Neural cell (in vitro differentiated cells): Measurements from ENCODE around the gene ROPN1. TPM values are rescaled to one million over a fixed set of nuclear protein-coding genes. Genes with fewer than 3 reads are reported as not detected.
"Not testable (repeated sequence)": the region's sequence is repeated elsewhere in the genome, so short reads cannot be mapped to it uniquely, and the experiment has no call there.

Experiments
- H2AFZ ChIP-seq: fragments of 200-600, 300-800 bp; sonication (generic), shearing (Covaris generic); 2 replicates; pipeline ENCODE4 v1.6.0; 2014; ENCODE audit warnings: low read depth, mild to moderate bottlenecking, antibody characterized with exemption, low read length, moderate library complexity
- H3F3A ChIP-seq: fragments of 200-600 bp; shearing (Covaris generic); 2 replicates; pipeline ENCODE4 v1.6.1; 2016; ENCODE audit warnings: mild to moderate bottlenecking, moderate library complexity, mixed read lengths, antibody characterized with exemption, low read length; ENCODE audit not compliant: insufficient read depth, poor library complexity, severe bottlenecking
- H3K27ac ChIP-seq: fragments of 200-600, 300-800 bp; sonication (generic), shearing (Covaris generic); 2 replicates; pipeline ENCODE4 v1.5.1; 2014; ENCODE audit warnings: mild to moderate bottlenecking, low read length, moderate library complexity
- H3K27me3 ChIP-seq: fragments of 300-800, 200-600 bp; sonication (generic), shearing (Covaris generic); 2 replicates; pipeline ENCODE4 v1.6.0; 2014; ENCODE audit warnings: mild to moderate bottlenecking, low read depth, low read length, moderate library complexity; ENCODE audit not compliant: insufficient read depth
- H3K36me3 ChIP-seq: fragments of 300-800, 200-600 bp; sonication (generic), shearing (Covaris generic); 2 replicates; pipeline ENCODE4 v1.5.1; 2014; ENCODE audit warnings: mild to moderate bottlenecking, antibody characterized with exemption, low read length, moderate library complexity; ENCODE audit not compliant: insufficient read depth
- H3K4me2 ChIP-seq: fragments of 300-800, 200-600 bp; sonication (generic), shearing (Covaris generic); 2 replicates; pipeline ENCODE4 v1.6.0; 2014; ENCODE audit warnings: mild to moderate bottlenecking, low read length
- H3K4me3 ChIP-seq: fragments of 300-800, 200-600 bp; sonication (generic), shearing (Covaris generic); 2 replicates; pipeline ENCODE4 v1.5.1; 2014; ENCODE audit warnings: mild to moderate bottlenecking, low read length, moderate library complexity
- H3K79me2 ChIP-seq: fragments of 200-600 bp; shearing (Covaris generic); replicated peaks from 2 replicates; pipeline ENCODE4 v1.6.0; 2014; ENCODE audit warnings: mild to moderate bottlenecking, low read length, moderate library complexity; ENCODE audit not compliant: insufficient read depth
- H3K9ac ChIP-seq: fragments of 300-800, 200-600 bp; sonication (generic), shearing (Covaris generic); 2 replicates; pipeline ENCODE4 v1.6.1; 2016; ENCODE audit warnings: mild to moderate bottlenecking, low read length, mixed read lengths
- H3K9me2 ChIP-seq: fragments of 200-600 bp; shearing (Covaris generic); 2 replicates; pipeline ENCODE4 v1.6.1; 2016; ENCODE audit warnings: mild to moderate bottlenecking, low read length, mixed read lengths; ENCODE audit not compliant: insufficient read depth
- H3K9me3 ChIP-seq: fragments of 200-600, 300-800 bp; sonication (generic), shearing (Covaris generic); 2 replicates; pipeline ENCODE4 v1.6.1; 2016; ENCODE audit warnings: mild to moderate bottlenecking, mixed run types, low read length, moderate library complexity, mixed read lengths
- H4K20me1 ChIP-seq: fragments of 200-600 bp; shearing (Covaris generic); 2 replicates; pipeline ENCODE4 v1.6.1; 2016; ENCODE audit warnings: mild to moderate bottlenecking, mixed run types; ENCODE audit not compliant: insufficient read depth
- EP300 ChIP-seq: fragments of 450-650 bp; conservative IDR thresholded peaks from 2 replicates; pipeline ENCODE4 v1.6.1; 2014; ENCODE audit warnings: antibody characterized with exemption, mild to moderate bottlenecking, moderate library complexity; ENCODE audit not compliant: poor library complexity, severe bottlenecking
- EZH2 ChIP-seq: fragments of 200-600, 300-800 bp; shearing (Covaris generic), sonication (generic); IDR thresholded peaks from 2 replicates; pipeline ENCODE4 v1.6.1; 2014; ENCODE audit warnings: antibody characterized with exemption, low read length, borderline replicate concordance, mild to moderate bottlenecking; ENCODE audit not compliant: insufficient read depth, poor library complexity, severe bottlenecking
- MXI1 ChIP-seq: fragments of 450-650 bp; conservative IDR thresholded peaks from 2 replicates; pipeline ENCODE4 v1.6.1; 2014; ENCODE audit warnings: antibody characterized with exemption, mild to moderate bottlenecking; ENCODE audit not compliant: poor library complexity, severe bottlenecking
- POLR2AphosphoS5 ChIP-seq: IDR thresholded peaks from 2 replicates; pipeline ENCODE4 v1.6.1; 2012
- RAD21 ChIP-seq: fragments of 450-650 bp; conservative IDR thresholded peaks from 2 replicates; pipeline ENCODE4 v1.6.1; 2014; ENCODE audit warnings: antibody characterized with exemption, mild to moderate bottlenecking, moderate library complexity
- SMC3 ChIP-seq: fragments of 450-650 bp; conservative IDR thresholded peaks from 2 replicates; pipeline ENCODE4 v1.6.1; 2014; ENCODE audit warnings: antibody characterized with exemption, mild to moderate bottlenecking, moderate library complexity; ENCODE audit not compliant: poor library complexity
- TAF1 ChIP-seq: IDR thresholded peaks from 2 replicates; pipeline ENCODE4 v1.6.1; 2012; ENCODE audit warnings: low read depth
- polyA plus RNA-seq: library from polyadenylated mRNA; depleted of rRNA; stranded (reverse); fragments of >200 nt; gene quantifications from 2 replicates; pipeline ENCODE4 v1.2.3, GENCODE V29; 2014
- TF ChIP-seq, protein P1 (sequence below): fragments of 450-650 bp; IDR thresholded peaks from 2 replicates; pipeline ENCODE4 v1.5.1; 2014; ENCODE audit warnings: antibody characterized with exemption, mild to moderate bottlenecking, moderate library complexity; ENCODE audit not compliant: poor library complexity, severe bottlenecking
- TF ChIP-seq, protein P2 (sequence below): IDR thresholded peaks from 2 replicates; pipeline ENCODE4 v1.6.1; 2012; ENCODE audit warnings: borderline replicate concordance

Gene ROPN1
- polyA plus RNA-seq, 1 donor from 2014 or later = not detected

DNA sequence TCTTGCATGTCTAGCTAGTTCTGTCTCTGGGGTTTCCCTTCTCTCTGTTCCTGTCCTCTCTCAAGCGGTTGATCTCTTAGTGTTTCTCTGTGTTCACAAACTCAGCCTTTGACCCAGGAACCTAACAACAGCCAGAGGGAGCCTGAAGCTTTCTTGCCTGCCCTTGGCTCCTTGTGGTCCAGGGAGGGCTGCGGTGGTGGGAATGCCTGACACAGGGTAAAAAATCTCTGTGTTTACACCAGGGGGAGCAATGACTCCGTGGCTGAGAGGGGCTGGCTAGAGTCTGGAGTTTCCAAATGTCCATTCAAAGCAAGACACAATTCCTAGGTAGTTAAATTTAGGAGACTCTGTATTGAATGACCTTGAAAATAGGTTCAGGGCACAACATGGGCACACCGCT lies 24.6 kb upstream of the ROPN1 start:
- TF ChIP-seq SMC3 (peak; percentile 92), RAD21 (peak; percentile 82)
- TF ChIP-seq, protein P1, sequence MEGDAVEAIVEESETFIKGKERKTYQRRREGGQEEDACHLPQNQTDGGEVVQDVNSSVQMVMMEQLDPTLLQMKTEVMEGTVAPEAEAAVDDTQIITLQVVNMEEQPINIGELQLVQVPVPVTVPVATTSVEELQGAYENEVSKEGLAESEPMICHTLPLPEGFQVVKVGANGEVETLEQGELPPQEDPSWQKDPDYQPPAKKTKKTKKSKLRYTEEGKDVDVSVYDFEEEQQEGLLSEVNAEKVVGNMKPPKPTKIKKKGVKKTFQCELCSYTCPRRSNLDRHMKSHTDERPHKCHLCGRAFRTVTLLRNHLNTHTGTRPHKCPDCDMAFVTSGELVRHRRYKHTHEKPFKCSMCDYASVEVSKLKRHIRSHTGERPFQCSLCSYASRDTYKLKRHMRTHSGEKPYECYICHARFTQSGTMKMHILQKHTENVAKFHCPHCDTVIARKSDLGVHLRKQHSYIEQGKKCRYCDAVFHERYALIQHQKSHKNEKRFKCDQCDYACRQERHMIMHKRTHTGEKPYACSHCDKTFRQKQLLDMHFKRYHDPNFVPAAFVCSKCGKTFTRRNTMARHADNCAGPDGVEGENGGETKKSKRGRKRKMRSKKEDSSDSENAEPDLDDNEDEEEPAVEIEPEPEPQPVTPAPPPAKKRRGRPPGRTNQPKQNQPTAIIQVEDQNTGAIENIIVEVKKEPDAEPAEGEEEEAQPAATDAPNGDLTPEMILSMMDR = peak; percentile 85
- H3K4me3 ChIP-seq, H2AFZ ChIP-seq: not testable (repeated sequence)

DNA sequence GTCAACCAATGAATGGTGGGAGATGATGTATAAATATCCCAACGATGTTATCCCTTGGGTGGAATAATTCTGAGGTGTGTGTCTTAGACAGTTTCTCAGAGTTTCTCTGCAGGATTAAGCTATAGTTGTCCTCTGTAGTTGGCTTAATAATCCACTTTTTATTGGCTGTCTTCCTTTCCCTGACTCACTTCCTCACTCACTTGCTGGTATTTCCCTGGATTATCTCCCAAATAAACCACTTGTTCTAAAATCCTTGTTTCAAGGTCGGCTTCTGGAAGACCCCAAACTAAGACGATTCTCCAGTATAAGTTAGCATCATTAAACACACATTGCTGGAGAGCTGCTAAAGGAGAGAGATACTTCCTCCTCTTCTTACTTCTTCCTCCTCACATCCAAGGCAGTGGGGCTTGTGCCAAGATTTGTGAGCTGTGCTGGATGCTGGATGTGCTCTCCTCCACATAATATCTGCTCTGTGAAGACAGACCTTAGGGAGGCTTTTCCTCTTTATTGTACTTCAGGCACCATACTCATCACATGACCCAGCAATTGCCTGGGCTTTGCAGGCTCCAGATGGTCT lies 22.5 kb upstream of the ROPN1 start:
- Histone ChIP-seq H3K4me3 (no peak overlapping the region), H3K9me3 (no peaks in the 10 kb centered on the region), H3K27me3 (no peaks in the 10 kb centered on the region), H3F3A (no peaks in the 10 kb centered on the region), H3K4me2 (no peak overlapping the region), H3K9me2 (no peaks in the 10 kb centered on the region), H3K9ac (no peak overlapping the region), H3K79me2 (no peaks in the 10 kb centered on the region), H2AFZ (no peak overlapping the region), H4K20me1 (no peaks in the 10 kb centered on the region), H3K36me3 (no peaks in the 10 kb centered on the region), H3K27ac (no peak overlapping the region)
- TF ChIP-seq, protein P2, sequence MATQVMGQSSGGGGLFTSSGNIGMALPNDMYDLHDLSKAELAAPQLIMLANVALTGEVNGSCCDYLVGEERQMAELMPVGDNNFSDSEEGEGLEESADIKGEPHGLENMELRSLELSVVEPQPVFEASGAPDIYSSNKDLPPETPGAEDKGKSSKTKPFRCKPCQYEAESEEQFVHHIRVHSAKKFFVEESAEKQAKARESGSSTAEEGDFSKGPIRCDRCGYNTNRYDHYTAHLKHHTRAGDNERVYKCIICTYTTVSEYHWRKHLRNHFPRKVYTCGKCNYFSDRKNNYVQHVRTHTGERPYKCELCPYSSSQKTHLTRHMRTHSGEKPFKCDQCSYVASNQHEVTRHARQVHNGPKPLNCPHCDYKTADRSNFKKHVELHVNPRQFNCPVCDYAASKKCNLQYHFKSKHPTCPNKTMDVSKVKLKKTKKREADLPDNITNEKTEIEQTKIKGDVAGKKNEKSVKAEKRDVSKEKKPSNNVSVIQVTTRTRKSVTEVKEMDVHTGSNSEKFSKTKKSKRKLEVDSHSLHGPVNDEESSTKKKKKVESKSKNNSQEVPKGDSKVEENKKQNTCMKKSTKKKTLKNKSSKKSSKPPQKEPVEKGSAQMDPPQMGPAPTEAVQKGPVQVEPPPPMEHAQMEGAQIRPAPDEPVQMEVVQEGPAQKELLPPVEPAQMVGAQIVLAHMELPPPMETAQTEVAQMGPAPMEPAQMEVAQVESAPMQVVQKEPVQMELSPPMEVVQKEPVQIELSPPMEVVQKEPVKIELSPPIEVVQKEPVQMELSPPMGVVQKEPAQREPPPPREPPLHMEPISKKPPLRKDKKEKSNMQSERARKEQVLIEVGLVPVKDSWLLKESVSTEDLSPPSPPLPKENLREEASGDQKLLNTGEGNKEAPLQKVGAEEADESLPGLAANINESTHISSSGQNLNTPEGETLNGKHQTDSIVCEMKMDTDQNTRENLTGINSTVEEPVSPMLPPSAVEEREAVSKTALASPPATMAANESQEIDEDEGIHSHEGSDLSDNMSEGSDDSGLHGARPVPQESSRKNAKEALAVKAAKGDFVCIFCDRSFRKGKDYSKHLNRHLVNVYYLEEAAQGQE = no peak
- TF ChIP-seq SMC3 (no peak), MXI1 (no peak), EP300 (no peak), RAD21 (no peak), TAF1 (no peak), POLR2AphosphoS5 (no peak), EZH2 (no peak)
- TF ChIP-seq, protein P1 = no peak

More for the DNA sequence above, 24.6 kb upstream of the ROPN1 start:
- not testable (repeated sequence) for H4K20me1 ChIP-seq, H3K79me2 ChIP-seq, H3K27ac ChIP-seq, H3K27me3 ChIP-seq, H3K4me2 ChIP-seq, H3K36me3 ChIP-seq, H3K9me3 ChIP-seq, H3K9ac ChIP-seq, H3F3A ChIP-seq, H3K9me2 ChIP-seq

DNA sequence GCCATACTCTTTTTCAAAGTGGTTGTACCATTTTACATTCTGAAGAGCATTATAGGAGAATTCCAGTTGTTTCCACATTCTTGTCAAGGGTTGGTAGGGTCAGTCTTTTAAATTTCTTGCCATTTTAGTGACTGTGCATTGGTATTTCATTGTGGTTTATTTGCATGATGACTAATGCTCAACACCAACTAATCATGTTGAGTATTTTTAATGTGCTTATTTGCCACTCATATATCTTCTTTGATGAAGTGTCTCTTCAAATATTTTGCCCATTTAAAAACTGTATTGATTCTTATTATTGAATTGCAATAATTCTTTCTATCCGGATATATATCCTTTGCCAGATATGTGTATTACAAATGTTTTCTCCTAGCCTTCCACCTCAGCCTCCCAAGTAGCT lies 16.4 kb upstream of the ROPN1 start:
- not testable (repeated sequence) for H3K36me3 ChIP-seq, H3K79me2 ChIP-seq, H2AFZ ChIP-seq, H3K9ac ChIP-seq, H4K20me1 ChIP-seq, H3K27me3 ChIP-seq, H3F3A ChIP-seq, H3K4me3 ChIP-seq, H3K27ac ChIP-seq, H3K4me2 ChIP-seq, H3K9me3 ChIP-seq, H3K9me2 ChIP-seq
